ENCODE measurements around the gene ZNF536.
"Not testable (repeated sequence)": the region's sequence is repeated elsewhere in the genome, so short reads cannot be mapped to it uniquely, and the experiment has no call there.

ZNF536 gene

GRCh38 chr19:30490760-30491159 is 118.6 kb downstream of the ZNF536 start:
- no peak for DNase-seq

DNA sequence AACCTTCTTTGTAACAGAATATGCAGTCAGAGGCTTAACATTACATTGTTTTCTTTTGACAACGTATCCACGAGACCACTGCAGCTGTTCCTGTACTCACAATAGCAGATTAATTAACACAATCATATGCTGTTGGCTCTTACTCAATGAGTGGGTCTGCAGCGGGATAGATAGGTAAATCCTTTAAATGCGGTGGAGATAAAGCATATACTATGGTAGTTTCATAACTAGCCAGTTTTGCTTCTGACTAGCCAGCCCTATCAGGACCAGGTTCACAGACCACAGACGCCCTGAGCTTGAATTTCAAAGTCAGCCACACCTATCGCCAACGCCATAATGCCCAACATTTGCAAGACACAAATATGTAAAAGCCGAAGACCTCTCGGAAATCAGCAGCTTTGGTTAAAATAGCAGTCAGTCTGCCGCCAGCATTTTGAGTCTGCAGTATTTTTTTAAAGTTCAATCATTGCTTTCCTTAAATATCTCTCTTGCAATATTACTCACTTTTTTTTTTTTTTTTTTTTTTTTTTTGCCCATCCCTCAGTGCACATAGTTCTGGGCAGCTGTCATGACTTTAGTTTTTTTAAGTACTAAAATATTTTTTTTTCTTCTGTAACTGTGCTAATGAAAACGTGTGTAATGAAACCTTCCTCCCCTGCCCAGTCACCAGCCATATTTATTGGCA is 120.5 kb downstream of the ZNF536 start:
- no peak for DNase-seq

DNA sequence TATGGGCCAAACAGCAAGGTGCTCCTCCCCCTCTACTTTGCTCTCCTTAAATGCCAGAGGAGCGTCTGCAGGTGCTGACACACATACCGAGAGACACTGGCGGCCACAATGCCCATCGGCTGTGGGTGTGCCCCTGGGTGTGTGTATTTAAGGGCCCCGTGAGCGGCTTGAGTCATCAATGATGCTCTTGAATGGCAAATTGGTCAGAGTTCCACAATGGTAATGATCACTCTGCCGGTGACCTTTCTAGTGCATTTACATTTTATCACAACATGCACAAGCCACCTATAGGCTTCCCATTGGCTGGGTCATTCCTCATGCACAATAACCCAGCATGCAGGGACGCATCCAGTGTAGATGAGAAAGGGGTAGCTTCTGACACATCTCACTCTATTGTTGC is 124.8 kb downstream of the ZNF536 start:
- no peak for DNase-seq

DNA sequence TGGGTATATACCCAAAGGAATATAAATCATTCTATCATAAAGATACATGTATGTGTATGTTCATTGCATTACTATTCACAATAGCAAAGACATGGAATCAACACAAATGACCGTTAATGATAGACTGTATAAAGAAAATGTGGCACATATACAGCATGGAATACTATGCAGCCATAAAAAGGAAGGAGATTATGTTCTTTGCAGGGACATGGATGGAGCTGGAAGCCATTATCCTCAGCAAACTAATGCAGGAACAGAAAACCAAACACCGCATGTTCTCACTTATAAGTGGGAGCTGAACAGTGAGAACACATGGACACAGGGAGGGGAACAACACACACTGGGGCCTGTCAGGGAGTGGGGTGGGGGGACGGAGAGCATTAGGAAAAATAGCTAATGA is 125.9 kb downstream of the ZNF536 start:
- not testable (repeated sequence) for DNase-seq

DNA sequence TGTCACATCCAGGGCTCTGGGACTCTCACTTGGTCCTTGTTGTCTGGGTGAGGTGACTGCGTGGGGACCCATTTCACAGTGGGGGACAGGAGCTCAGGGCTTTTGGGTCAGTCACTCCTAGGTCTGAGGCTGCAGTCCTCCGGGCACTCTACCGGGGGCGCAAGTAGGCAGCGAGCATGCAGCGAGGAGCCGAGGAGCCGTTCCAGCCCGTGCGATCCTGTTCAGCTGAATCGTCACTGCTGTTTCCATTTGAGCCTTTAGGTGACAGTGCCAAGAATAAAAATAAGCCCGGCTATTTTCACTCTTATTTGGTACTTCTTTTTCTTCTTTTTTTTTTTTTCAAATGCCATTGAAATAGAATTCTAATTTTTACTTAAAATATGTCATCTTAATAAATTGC is 126.5 kb downstream of the ZNF536 start:
- DNase-seq, result no peak

GRCh38 chr19:30504272-30504671 is 132.1 kb downstream of the ZNF536 start:
- no peak for DNase-seq

GRCh38 chr19:30512176-30513081 is 140.2 kb downstream of the ZNF536 start:
- DNase-seq, result peak in 1 of 3 experiments; percentile 21

DNA sequence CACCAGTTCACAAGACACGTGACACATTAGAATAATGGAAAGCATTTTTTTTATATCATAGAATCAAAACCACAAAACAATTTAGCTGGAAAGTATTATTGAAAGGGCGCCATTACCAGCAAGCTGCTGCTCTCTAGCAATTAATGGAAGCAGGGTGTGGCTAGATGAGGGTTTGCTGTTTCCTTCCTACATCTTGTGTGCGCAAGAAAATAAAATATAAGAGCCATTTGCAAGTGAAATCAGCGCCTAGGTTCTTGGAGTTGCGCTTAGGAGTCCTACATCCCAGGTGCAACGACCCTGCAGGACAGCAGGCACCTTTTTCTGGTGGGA is 140.9 kb downstream of the ZNF536 start:
- no peak for DNase-seq

DNA sequence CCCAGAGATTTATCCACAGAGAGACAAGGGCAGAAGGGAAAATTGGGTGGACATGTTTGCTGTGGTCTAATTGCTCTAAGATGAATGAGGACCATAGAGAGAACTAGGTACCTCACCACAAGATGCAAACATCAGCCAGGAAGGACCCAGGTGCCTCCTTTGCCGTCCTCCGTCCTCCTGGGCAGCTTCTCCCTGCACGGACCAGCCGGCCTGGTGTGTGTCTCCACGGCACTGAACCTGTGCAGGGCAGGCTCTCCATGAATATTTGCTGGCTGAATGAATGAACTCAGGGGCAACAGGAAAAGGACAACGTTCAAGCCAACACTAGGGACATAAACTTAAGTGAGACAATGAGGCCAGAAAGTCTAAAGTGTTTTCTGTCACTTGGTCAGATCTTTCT is 143.9 kb downstream of the ZNF536 start:
- no peak for DNase-seq

- DNase-seq, result no peak
These were observed 144.3 kb downstream of the ZNF536 start for GRCh38 chr19:30516531-30516930.

GRCh38 chr19:30518965-30519606 is 146.9 kb downstream of the ZNF536 start:
- no peak for DNase-seq

GRCh38 chr19:30519607-30520205 is 147.5 kb downstream of the ZNF536 start:
- no peak for DNase-seq

DNA sequence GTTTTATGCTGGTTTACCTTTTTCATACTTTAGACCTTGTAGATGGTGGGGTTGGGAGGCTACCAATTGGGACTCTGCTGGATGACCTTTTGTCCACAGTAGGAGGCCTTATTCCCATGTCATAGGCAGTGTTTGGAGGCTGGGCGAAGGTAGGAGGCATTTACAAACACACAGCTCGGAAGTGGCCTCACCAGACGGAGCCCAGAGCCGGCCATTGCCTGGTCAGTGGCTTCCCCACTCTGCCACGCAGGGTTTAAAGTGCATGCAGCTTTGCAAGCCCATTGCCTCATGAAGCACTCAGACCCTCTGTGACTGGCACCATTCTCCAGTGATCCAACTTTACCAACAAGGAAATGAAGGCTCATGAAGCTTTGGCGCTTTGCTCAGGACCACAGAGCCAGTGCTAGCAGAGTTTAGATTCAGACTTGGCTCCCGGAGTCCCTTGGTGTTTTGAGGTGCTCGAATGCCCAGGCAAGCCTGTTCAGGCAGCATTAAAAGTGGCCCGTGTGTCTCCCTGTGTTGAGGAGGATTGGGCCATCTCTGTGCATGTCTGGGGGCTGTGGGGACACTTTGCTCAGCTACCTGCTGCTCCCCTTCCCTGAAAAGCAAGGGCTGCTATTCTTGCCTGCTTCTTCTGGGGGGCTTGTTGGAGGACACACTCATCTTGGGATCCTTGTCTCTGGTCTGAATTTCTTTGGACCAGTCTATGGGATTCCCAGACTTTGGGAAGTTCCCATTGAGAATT is 148.7 kb downstream of the ZNF536 start:
- no peak for DNase-seq

DNA sequence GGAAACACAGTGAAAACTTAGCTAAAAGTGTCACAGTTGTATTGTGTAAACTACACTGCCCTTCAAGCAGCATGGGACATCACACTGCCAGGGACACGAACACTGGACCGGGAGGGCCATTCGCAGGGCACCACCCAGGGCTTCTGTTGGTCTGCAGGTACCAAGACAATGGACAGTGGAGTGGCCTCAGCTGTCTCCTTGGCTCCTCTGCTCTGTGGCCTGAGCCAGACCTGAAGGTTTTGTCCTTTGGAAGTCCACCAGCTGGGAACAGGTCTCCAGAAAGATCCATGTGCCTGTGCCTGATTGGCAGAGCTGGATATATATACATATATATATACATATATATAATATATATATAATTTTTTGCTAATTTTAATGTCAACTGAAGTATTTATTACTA is 149.8 kb downstream of the ZNF536 start:
- DNase-seq, result no peak

DNA sequence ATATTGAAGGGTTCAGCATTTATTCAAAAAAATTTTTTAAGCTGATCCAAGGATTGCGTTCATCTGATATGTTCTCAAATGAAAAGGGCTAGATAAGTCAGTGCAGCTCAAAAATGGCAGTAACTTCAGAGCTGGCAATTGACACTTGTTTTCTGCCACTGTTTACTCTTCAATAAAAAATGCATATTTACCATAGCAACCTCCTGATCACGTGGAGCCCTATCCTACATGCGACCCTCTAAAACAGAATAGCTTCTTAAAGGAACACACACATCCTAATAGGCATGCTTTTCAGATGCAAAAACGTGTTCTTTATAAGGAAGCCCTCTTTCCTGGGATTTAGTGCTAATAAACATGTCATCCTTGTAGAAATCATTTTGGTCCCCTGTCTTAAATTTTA is 150.2 kb downstream of the ZNF536 start:
- DNase-seq, result no peak

DNA sequence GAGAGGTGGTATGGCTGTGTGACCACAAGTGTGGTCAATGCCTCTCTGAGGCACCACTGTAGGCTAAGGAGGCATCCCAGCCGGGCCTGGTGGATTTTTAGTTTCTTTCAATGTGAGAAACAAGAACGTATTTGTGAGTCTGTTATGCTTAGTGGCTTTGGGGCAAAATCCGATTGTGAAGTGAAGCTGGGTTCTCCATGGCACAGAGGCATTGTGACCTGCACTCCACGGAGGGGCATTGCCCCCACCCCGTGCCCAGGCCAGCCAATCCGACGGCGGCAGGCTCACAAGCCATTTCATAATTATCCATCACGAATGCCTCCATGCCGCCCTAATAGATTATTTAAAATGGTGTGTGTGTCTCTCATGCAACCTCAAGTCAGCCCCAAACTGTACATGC is 151.6 kb downstream of the ZNF536 start:
- DNase-seq, result no peak

GRCh38 chr19:30525383-30525782 is 153.2 kb downstream of the ZNF536 start:
- no peak for DNase-seq

DNA sequence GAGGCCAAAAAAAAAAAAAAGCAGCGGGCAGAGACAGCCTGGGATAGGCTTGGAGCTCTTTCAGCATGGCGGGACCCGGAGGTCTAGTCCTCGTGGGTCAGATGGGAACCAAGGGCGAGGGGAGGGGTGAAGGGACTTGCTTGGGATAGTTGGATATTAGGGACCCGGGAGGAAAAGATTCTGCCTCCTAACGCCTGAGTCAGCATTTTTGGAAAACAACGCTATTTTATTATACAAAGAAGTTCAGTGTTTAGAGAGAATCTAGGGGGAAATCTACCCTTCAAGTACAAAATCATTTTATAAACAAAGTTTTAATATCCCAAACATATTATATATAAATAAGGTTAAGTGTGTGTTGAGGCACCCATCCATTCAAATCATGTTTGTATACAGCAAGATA is 156.7 kb downstream of the ZNF536 start:
- DNase-seq, result no peak

DNA sequence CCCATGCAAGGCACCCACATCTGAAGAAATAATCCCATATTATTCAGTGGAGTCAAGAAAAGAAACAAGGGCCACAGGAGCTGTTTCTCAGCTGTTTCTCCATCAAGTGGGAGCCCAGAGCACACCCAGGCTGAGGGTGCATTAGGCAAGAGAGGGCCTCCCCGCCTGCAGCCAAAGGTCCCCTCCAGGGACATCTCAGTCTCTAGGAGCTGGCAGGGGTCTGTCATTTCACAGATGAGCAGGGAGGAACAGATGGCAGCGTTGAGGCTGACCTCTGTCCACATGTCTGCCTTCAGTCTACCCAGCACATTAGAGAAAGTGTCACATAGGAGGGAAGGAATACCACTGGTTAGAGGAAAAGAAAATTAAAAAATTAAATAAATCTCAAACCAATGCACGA is 157.7 kb downstream of the ZNF536 start:
- no peak for DNase-seq

GRCh38 chr19:30530751-30531150 is 158.6 kb downstream of the ZNF536 start:
- no peak for DNase-seq

GRCh38 chr19:30535011-30535410 is 162.8 kb downstream of the ZNF536 start:
- no peak for DNase-seq

DNA sequence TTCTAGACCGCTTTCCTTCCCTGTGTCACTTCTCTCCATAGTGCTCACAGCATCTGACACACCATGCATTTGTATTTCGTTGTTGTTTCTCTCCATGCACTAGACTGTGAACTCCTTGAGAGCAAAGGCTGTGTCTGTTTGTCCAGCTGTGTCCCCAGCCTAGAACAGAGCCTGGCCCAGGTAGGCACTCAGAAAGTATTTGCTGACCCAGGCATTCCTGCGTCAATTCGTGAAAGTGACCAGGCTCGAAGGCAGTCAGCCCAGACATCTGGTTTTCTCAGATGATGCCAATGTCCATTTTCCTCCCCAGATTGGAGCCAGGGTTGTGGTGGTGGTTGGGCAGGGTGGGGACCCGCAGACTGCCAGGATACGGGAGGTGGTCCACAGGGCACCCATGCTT is 164.8 kb downstream of the ZNF536 start:
- no peak for DNase-seq

DNA sequence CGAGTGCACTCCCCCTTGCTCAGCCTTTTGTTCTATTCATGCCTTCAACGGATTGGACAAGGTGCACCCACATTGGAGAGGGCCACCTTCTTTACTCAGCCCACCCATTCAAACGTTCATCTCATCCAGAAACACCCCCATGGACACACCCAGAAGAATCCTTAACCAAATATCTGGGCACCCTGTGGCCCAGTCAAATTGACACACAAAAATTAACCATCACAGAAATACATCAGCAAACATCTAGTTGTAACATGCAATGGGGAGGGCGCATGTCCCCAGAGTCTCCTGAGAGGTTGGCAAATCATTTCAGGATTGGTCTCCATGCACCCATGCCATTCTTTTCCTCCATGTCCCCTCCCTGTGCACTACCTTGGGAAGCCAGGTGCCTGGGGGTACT is 167.1 kb downstream of the ZNF536 start:
- DNase-seq, result no peak
